ENCODE results near the gene SELPLG. TPM values are rescaled to one million over a fixed set of nuclear protein-coding genes. Genes with fewer than 3 reads are reported as not detected.
"Not testable (repeated sequence)": the region's sequence is repeated elsewhere in the genome, so short reads cannot be mapped to it uniquely, and the experiment has no call there.

Gene SELPLG
- total and polyA plus RNA-seq, 2 experiments from 2014 or later, result 1.4 to 3.5 TPM

- DNase-seq (ENCODE audit: low read depth in 1 of 2, low spot score in 1 of 2), result no peak
- Histone ChIP-seq H3K9me3 (ENCODE audit: low read depth) (no peaks in the 10 kb centered on the region), H3K36me3 (no peaks in the 10 kb centered on the region), H3K4me1 (ENCODE audit: low read depth) (no peaks in the 10 kb centered on the region), H3K27me3 (no peaks in the 10 kb centered on the region), H3K4me3 (no peak overlapping the region), H3K27ac (no peak overlapping the region)
- TF ChIP-seq CTCF (IDR thresholded peaks at IDR 0.05; ENCODE audit: low read depth, low read length), result no peak
These were observed 14.1 kb downstream of the SELPLG start for GRCh38 chr12:108619369-108620160.

DNA sequence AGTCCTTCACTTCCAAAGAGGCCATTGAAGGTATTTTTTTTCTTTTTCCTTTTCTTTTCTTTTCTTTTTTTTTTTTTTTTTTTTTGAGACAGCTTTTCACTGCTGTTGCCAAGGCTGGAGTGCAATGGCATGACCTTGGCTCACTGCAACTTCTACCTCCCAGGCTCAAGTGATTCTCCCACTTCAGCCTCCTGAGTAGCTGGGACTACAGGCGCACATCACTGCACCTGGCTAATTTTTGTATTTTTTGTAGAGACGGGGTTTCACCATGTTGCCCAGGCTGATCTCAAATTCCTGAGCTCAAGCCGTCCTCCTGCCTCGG lies 14.8 kb downstream of the SELPLG start:
- not testable (repeated sequence) for H3K9me3 ChIP-seq (ENCODE audit: low read depth); H3K27me3 ChIP-seq; H3K4me3 ChIP-seq; H3K27ac ChIP-seq; DNase-seq (ENCODE audit: low read depth in 1 of 2, low spot score in 1 of 2); H3K36me3 ChIP-seq; H3K4me1 ChIP-seq (ENCODE audit: low read depth)

DNA sequence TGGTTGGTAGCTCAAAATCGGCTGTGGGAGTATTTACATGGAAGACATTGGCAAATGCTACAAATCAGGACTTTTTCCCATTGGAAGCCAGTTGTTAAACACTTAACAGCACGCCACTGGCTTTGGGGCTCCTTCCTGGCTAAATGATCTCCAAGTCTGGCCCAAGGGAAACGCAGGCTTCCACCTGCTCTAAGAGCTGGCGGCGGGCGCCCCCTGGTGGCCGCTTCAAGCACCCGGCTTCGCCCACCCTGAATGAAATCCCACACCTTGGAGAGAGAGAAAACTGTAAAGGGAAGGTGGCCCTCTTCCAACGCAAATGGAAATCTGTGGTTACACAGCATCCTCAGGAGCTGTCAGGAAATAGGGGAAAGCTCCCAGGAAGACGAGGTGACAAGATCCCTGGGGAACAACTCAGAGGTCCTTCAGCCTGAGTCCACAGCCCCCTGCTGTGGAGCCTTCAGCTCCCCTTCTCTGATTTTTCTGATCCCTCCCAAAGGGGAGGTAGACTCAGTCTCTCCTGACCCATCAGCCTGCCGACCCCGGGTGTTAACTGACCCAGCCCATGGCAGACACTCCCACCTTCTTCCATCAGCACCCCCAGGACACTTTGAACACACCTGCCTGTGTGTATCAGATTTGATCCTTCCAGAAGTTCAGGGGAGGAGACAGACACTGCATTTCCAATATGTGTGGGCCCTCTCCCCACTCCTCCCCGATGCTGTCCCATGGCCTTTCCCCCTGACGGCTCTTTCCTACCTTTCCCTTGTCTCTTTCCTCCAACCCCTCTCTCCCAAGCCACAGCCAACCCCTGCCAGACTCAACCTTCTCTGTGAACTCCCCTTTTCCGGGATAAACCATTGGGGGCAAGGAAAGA lies 15.4 kb downstream of the SELPLG start:
- peak; percentile 90 to 91 for DNase-seq (ENCODE audit: low read depth in 1 of 2, low spot score in 1 of 2)
- no peak overlapping the region for H3K27ac ChIP-seq
- no peaks in the 10 kb centered on the region for H3K4me1 ChIP-seq (ENCODE audit: low read depth)
- H3K4me3 ChIP-seq, result no peak overlapping the region
- TF ChIP-seq CTCF (IDR thresholded peaks at IDR 0.05; ENCODE audit: low read depth, low read length), result peak; percentile 96
- no peaks in the 10 kb centered on the region for H3K27me3 ChIP-seq
- H3K9me3 ChIP-seq (ENCODE audit: low read depth), result no peaks in the 10 kb centered on the region
- no peaks in the 10 kb centered on the region for H3K36me3 ChIP-seq

- Histone ChIP-seq H3K4me1 (ENCODE audit: low read depth) (no peaks in the 10 kb centered on the region), H3K4me3 (no peak overlapping the region), H3K36me3 (no peaks in the 10 kb centered on the region), H3K9me3 (ENCODE audit: low read depth) (no peaks in the 10 kb centered on the region), H3K27me3 (no peaks in the 10 kb centered on the region), H3K27ac (no peak overlapping the region)
- no peak for TF ChIP-seq CTCF (IDR thresholded peaks at IDR 0.05; ENCODE audit: low read depth, low read length)
- no peak for DNase-seq (ENCODE audit: low read depth in 1 of 2, low spot score in 1 of 2)
These were observed 16.5 kb downstream of the SELPLG start for GRCh38 chr12:108616941-108617858.

DNA sequence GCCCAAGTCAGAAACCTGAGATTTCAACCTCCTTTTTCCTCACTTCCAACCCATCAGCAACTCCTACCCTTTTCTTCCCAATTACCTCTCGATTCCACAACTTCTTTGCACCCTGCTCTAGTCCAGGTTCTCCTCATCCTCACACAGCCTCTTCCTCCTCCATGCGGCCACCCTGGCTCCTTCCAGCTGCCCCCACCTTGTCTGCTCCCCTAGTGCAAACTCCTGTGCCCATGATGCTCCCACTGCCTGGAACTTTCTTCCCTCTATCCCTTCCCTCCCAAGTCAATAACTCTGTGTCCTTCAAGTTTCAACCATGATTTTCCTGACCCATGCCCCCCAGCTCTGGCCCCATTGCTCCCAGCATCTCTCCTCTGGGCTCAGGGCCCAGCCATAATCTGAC lies 17.3 kb downstream of the SELPLG start:
- no peaks in the 10 kb centered on the region for H3K4me1 ChIP-seq (ENCODE audit: low read depth)
- no peak overlapping the region for H3K27ac ChIP-seq
- no peak for DNase-seq (ENCODE audit: low read depth in 1 of 2, low spot score in 1 of 2)
- no peaks in the 10 kb centered on the region for H3K27me3 ChIP-seq
- no peak for TF ChIP-seq CTCF (IDR thresholded peaks at IDR 0.05; ENCODE audit: low read depth, low read length)
- H3K4me3 ChIP-seq, result no peak overlapping the region
- H3K9me3 ChIP-seq (ENCODE audit: low read depth), result no peaks in the 10 kb centered on the region
- no peaks in the 10 kb centered on the region for H3K36me3 ChIP-seq

Measured in cardiac muscle cell (in vitro differentiated cells and primary cell).